ENCODE results near the gene TMEM61.
"Not testable (repeated sequence)": the region's sequence is repeated elsewhere in the genome, so short reads cannot be mapped to it uniquely, and the experiment has no call there.

The TMEM61 gene

GRCh38 chr1:54959241-54959640, 21.2 kb upstream of the TMEM61 start:
- no peak overlapping the region for H3K4me3 ChIP-seq (ENCODE audit: low read depth, low read length)
- TF ChIP-seq, protein P1, sequence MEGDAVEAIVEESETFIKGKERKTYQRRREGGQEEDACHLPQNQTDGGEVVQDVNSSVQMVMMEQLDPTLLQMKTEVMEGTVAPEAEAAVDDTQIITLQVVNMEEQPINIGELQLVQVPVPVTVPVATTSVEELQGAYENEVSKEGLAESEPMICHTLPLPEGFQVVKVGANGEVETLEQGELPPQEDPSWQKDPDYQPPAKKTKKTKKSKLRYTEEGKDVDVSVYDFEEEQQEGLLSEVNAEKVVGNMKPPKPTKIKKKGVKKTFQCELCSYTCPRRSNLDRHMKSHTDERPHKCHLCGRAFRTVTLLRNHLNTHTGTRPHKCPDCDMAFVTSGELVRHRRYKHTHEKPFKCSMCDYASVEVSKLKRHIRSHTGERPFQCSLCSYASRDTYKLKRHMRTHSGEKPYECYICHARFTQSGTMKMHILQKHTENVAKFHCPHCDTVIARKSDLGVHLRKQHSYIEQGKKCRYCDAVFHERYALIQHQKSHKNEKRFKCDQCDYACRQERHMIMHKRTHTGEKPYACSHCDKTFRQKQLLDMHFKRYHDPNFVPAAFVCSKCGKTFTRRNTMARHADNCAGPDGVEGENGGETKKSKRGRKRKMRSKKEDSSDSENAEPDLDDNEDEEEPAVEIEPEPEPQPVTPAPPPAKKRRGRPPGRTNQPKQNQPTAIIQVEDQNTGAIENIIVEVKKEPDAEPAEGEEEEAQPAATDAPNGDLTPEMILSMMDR (IDR thresholded peaks at IDR 0.05; ENCODE audit: insufficient read depth, low read depth, low read length, missing control alignments): no peak
- no peak for DNase-seq (ENCODE audit: low read depth)

GRCh38 chr1:54962612-54963395, 17.6 kb upstream of the TMEM61 start:
- TF ChIP-seq, protein P1 (IDR thresholded peaks at IDR 0.05; ENCODE audit: insufficient read depth, low read depth, low read length, missing control alignments): no peak
- no peak overlapping the region for H3K4me3 ChIP-seq (ENCODE audit: low read depth, low read length)
- peak; percentile 22 for DNase-seq (ENCODE audit: low read depth)

- H3K4me3 ChIP-seq (ENCODE audit: low read depth, low read length); DNase-seq (ENCODE audit: low read depth): not testable (repeated sequence)
Observed at GRCh38 chr1:54963829-54964228, 16.6 kb upstream of the TMEM61 start.

- TF ChIP-seq, protein P1 (IDR thresholded peaks at IDR 0.05; ENCODE audit: insufficient read depth, low read depth, low read length, missing control alignments): no peak
- peak; percentile 77 for DNase-seq (ENCODE audit: low read depth)
Observed at GRCh38 chr1:54965624-54966340, 14.6 kb upstream of the TMEM61 start.

GRCh38 chr1:54967372-54967771, 13.1 kb upstream of the TMEM61 start:
- no peak overlapping the region for H3K4me3 ChIP-seq (ENCODE audit: low read depth, low read length)
- TF ChIP-seq, protein P1 (IDR thresholded peaks at IDR 0.05; ENCODE audit: insufficient read depth, low read depth, low read length, missing control alignments): no peak
- DNase-seq (ENCODE audit: low read depth): no peak

More at GRCh38 chr1:54965624-54966340, 14.6 kb upstream of the TMEM61 start:
- no peak overlapping the region for H3K4me3 ChIP-seq (ENCODE audit: low read depth, low read length)

DNA sequence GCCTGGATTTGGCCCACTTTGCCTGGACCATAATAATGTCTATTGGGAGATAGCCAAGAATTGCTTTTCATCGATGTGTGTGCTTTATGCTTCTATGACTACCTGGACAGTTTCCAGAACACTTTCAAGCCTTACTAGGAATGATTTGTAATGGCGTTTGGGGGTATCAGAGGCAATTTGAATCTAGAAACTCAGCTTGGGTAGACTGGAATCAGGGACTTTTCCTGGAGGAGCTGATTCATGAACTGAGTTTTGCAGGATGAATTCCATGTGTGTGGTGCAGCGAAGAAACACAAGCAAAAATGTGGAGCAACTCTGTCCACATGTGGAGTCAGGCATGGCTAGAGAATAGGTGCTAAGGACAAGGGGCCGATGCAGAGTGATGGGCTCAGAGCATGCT, 11.9 kb upstream of the TMEM61 start:
- DNase-seq (ENCODE audit: low read depth): no peak
- no peak overlapping the region for H3K4me3 ChIP-seq (ENCODE audit: low read depth, low read length)
- TF ChIP-seq, protein P1 (IDR thresholded peaks at IDR 0.05; ENCODE audit: insufficient read depth, low read depth, low read length, missing control alignments): no peak

DNA sequence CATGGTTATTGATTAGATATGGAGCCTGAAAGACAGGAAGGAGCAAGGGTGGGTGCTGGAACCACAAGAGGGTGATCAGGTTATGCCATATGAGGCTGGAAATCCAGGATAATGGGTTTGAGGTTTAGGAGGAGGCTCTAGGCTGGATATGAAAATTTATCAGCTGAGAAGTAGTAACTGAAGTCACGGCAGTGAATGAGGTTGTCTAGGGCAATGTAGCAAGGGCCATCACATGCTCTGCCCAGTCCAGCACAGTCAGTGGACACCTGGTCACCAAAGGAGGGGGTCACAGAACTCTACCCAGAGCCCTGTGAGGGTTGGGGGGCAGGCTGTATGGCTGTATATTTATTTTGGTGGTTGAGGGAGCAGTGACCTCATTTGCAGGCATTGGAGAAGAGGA, 10.5 kb upstream of the TMEM61 start:
- TF ChIP-seq, protein P1 (IDR thresholded peaks at IDR 0.05; ENCODE audit: insufficient read depth, low read depth, low read length, missing control alignments): no peak
- DNase-seq (ENCODE audit: low read depth): no peak
- H3K4me3 ChIP-seq (ENCODE audit: low read depth, low read length): no peak overlapping the region

Data from GM12865 (cell line).